HS-5 (cell line): ENCODE measurements around the gene CCDC91.
A peak's percentile ranks its signal among the peaks of the same experiment; 100 is the strongest.
"Not testable (repeated sequence)": the region's sequence is repeated elsewhere in the genome, so short reads cannot be mapped to it uniquely, and the experiment has no call there.

ENCODE experiments used
- DNase-seq: peaks from one replicate; pipeline ENCODE4 v3.0.0-alpha.2; 2012; ENCODE audit warnings: low read depth

CCDC91 gene

DNA sequence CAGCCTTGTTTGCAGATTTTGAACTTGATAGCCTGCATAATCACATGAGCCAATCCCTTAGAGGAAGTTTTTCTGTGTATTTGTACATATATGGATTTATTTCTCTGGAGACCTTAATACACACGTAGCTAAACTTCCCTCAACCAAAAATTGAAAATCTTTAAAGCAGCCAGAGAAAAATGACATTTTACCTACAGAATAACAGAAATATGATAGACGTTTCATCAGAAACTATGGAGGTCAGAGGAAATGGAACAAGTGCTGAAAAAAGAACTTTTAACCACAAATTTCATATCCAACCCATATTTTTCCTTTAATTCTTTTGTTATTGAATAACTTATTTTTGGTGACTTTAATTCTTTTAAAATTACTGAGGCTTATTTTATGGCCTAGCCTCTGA, 177.7 kb downstream of the CCDC91 start:
- DNase-seq: no peak

DNA sequence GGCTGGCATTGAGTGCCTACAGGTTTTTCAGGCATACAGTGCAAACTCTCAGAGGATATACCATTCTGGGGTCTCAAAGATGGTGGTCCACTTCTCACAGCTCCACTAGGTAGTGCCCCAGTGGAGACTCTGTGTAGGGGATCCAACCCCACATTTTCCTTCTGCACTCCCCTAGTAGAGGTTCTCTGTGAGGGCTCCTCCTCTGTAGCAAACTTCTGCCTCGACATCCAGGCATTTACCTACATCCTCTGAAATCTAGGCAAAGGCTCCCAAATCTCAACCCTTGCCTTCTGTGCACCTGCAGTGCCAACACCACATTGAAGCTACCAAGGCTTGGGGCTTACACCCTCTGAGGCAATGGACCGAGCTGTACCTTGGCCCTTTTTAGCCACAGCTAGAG, 179.2 kb downstream of the CCDC91 start:
- DNase-seq: no peak

DNA sequence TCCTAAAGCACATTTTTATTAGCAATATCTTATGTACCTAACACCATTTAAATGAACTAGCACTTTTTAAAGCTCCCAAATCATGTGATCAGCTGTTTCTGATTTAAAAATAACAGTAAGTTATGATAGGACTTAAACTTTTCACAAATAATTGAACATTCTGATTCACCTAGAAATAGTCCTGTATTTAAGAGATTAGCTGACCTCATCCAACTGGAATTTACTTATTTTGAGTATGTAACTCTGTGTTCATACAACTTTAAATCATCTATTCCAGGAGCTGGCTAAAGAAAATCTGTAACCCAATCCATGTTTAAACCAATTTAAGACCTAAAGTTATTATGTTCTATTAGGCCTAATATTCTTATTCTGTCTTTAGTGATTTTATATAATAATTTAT, 184.3 kb downstream of the CCDC91 start:
- peak; percentile 26 for DNase-seq

DNA sequence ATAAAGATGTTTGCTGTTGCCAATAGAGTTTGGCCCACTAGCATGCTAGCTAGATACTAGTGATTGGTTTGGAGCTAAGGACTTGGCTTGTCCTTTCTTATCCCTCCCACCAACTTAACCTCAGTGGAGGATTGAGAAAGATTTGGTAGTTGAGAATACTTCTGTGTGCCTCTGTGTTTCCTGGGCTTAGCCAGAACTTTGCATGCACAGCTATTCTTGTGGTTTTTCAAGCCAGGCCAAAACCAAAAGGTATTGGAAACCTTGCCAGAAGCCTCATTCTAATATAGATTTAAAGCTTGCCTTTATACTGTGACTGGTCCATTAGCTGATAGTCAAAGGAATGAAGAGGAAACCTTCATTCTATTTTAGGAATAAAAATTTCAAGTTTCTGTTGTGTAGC, 188.5 kb downstream of the CCDC91 start:
- DNase-seq: no peak

DNA sequence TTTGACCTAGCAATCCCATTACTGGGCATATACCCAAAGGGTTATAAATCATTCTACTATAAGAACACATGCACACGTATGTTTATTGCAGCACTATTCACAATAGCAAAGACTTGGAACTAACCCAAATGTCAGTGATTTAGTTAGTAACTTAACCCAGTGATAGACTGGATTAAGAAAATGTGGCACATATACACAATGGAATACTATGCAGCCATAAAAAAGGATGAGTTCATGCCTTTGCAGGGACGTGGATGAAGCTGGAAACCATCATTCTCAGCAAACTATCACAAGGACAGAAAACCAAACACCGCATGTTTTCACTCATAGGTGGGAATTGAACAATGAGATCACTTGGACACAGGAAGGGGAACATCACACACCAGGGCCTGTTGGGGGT, 189.5 kb downstream of the CCDC91 start:
- not testable (repeated sequence) for DNase-seq

DNA sequence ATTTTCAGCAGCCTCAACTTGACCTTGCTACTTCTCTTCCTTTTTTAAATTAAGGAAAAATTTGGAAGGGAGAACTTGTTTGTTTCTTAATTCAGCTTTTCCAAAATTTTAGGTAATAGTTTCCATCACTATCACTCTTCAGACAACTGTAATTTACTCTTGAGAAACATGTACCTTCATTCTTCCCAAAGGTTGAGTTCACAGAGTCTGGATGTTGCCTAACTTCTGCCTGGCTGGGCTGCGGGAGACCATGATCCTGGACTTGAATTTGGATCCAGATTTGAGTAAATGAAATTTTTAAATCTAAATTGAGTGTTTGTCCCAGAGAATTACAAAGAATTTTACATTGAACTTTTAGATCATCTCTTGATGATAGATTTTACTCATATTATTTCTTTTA, 193.1 kb downstream of the CCDC91 start:
- DNase-seq: no peak

DNA sequence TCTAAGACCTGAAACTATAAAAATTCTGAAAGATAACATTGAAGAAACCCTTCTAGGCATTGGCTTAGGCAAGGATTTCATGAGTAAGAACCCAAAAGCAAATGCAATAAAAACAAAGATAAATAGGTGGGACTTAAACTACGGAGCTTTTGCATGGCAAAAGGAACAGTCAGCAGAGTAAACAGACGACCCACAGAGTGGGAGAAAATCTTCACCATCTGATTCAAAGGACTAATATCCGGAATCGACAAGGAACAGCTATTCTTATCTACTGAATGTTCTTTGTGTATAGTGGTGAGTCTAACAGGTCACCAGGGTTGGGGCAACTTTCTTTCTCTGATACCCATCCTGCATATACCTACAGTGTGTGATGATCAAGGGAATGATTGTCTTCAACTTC, 198.6 kb downstream of the CCDC91 start:
- no peak for DNase-seq

DNA sequence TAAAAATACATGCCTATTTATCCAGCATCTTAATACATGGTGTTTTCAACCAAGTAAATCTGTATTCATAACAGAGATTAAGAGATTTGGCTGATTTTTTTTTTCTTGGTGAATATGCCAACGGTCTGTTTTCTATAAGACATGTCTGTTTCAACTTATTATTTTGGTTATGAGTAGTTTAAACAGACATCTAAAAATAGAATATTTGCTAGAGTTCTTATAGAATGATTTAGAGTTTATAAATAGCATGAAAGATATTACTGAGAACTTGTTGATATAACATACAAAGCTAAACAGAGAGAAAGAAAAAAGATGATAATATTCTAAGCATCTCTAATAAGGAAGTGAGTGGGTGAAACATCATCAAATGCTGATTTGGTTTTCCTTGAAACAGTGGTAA, 199.9 kb downstream of the CCDC91 start:
- DNase-seq: no peak

DNA sequence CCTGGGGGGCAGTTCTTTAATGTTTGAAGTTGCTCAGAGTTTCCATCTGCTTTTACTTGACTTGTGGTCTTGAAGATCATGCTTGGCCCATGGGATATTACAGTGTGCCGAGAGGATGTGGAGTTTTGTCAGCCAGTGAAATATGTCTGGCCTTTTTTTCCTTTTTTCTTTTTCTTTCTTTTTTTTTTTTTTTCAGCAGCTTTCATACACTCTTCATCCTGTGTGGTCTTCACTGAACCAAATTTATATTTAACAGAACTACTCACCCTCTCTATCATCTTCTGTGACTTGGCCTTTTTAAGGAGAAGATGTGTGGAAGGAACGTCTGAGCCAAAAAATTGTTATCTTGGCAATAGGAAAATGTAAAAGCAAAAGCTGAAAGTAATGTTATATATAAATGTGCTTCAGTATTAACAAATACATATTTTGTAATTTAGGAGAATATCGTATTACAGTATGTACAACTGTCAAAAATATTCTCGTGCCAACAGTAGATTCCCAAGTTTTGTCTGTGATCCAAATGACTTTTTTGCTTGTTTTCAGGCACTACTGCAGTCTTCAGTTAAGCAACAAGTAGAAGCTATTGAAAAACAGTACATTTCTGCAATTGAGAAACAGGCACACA, 200.6 kb downstream of the CCDC91 start:
- no peak for DNase-seq

DNA sequence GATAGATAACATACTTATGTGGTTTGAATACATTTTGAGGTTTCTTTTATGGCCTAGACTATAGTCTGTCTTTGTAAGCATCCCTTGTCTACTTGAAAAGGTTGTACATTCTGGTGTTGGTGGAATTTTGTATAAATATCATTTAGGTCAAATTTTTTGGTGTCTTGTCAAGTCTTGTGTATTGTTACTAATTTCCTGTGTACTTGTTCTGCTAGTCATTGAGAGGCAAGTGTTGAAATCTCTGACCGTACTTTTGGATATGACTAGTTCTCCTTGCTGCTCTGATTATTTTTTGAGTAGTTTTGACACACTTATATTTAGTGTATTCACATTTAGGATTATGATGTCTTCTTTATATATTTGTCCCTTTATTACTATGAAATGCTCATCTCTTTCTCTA, 219.6 kb downstream of the CCDC91 start:
- peak; percentile 2 for DNase-seq

DNA sequence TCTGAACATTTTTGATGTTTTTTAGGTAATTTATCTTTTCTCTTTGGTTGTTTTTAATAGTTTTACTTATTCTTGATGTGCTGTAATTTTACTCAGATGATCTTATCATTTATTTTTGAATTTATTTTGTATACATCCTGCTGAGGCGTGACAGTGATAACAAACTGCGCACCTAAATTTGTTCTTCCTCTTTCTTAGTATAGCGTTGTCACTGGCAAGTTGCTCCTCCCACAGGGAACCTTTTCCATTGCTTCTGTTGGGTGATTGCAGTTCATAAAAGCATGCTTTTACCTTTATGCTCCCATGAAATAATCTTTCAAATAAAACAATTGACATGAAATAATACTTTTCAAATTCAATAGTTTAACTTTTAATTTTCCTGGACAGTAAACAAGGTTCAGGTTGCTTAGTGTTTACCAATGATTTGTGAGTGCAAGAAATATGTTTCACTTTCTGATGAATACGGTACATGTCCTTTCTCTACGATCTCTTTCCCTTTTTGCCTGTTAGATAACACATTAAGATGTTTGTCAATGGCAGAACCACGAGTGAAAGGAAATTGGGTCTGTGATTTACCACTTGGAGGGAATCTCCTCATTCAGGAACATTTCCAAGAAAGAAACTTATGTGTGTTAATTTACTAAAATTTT, 223.3 kb downstream of the CCDC91 start:
- DNase-seq: no peak

DNA sequence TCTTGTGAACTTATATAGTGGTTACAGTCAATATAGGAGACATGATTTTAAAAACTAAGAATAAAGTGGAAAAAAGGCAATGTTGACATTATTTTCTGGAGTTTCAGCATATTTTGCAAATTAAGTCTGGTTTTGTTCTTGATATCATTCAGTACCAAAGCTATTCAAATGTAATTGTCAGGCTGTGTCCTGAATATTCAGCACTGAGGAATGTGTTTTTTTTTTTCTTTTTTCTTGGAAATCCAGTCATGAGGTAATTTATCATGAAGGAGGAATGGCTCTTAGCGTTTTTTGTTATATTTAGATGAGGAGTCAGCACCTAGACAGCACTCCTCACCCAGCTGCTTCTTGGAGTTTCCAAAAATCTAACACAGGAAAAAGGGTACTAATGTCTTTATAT, 225.5 kb downstream of the CCDC91 start:
- DNase-seq: peak; percentile 64

DNA sequence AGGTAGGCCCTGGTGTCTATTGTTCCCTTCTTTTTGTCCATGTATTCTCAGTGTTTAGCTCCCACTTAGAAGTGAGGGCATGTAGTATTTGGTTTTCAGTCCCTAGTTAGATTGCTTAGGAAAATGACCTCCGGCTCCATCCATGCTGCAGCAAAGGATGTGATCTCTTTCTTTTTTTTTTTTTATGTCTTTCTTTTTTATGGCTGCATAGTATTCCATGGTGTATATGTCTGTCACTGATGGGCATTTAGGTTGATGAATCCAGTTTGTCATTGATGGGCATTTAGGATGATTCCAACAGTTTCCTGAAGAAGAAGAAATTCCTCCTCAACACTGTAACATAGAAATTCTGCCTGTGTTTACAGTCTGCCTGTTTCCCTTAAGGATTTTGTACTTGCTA, 231.1 kb downstream of the CCDC91 start:
- DNase-seq: no peak

DNA sequence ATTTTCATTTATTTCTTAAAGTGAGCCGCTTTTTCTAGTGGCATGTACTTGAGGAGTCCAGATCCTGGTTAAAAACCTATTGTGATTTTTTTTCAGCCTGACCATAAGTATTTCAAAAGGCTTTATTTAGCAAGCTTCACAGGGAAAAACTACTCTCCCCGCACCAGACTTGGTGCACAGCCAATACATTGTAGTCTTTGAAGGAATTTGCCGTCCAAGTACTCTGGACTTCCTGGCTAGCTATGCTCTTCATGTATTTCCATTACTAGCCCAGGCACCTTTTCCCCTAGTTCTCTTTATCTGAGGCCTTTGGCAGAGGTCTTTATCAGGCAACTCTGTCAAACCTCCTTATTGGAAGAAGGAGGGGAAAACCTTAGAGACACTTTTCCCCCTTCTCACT, 234.7 kb downstream of the CCDC91 start:
- no peak for DNase-seq

DNA sequence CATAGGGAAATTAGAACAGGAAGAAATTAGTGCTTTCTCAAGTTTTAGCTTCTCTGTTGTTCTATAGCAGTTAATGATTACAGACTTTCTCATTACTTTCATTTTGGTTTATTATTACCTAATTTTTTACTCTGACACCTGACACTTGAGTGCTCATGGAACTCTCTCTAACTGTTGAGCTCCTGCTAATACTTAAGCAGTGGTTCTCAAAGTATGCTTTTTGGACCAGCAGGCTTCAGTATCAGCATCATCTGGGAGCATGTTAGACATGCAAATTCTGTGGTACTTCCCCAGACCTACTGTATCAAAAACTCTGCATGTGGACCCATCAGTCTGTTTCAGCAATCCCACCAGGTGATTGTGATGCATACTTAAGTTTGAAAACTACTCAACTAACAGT, 235.3 kb downstream of the CCDC91 start:
- DNase-seq: no peak

DNA sequence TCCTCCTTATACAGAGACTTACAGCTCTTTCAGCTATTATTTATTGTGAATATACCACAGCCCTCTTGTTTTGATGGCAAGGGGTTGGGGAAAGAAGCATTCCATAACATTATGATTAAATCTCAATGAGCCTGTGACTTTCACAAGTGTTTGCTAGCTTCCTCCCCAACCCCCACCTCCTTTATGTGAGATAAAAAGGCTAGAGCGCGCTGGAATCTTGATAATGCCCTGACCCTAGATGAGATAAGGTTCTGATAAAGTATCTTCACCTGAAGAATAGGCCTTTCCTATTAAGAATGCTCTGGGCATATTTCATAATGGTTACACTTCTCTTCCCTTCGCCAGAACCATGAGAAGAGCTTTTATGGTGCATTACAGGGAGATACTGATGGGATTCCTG, 236.8 kb downstream of the CCDC91 start:
- no peak for DNase-seq

DNA sequence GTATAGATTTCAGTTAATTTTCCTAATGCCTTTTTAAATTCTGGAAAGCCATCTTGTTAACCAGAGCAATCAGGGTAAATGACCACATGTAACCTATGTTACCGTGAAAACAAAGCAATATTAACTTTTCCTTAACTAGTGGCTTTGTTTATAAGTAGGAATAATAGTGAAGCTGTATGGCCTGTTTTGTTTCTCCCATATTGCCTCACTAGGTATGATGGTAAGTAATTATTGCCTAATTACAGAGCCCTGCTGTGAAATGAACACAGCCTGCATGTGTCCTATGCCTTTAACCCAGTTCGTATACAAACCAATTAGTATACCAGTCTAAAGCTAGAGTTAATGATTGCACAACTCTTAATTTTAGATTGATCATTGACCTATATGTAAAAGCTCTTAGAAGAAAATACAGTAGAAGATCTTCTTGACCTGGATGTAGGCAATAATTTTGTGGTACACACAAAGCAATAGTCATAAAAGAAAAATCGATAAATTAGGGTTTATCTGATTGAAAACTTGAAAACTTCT, 249.9 kb downstream of the CCDC91 start:
- DNase-seq: no peak

DNA sequence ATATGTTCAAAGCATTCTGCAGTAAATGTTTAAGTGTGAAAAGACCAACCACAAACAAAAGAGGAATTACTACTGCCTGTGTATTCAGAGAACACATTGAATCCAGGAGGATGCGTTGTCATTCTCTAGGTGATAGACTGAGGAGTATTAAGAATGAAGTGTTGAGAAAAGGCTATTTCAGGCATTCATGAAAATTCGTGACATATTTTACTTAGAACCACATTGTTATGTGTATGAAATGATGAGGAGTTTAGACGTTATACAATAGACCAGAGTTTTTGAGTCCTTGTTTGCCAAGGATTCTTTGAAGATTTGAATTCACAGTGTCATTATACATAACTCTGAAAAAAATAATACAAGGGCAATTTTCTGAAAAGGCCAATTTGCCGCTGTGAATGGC, 251.8 kb downstream of the CCDC91 start:
- no peak for DNase-seq

DNA sequence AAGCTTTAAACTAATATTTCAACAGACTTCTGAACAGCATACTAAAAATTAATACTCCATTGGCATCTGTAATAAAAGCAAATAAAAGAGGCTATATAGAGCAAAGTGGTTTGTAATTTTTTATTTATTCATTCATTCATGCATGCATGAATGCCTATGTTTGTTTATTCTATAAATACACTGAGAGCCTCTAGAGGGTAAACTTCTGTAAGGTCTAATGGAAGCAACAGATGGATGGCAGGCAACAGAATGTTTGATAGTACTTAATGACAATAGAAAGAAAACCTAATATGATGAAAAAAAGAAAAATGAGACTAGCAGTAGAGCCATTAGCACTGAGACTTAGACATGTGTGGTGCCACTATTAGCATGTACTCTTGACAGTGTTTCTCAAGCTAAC, 253.1 kb downstream of the CCDC91 start:
- DNase-seq: no peak

DNA sequence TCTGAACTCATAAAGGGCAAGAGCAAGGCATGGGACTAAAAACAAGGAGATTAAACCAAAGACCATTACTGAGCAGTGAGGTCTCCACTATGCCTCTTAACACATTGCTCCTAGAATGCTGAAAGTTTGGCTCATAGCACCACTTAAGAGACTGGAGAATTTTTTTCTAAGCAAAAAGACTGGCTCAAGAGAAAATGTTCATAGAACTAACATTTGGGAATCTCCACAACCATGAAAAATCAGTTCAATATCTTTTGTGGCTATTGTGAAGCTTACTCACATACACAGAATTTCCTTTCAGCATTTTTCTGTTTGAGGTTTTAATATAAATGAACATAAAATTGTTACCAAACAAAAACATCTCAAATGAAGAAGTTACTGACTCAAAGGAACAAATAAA, 255.8 kb downstream of the CCDC91 start:
- no peak for DNase-seq

DNA sequence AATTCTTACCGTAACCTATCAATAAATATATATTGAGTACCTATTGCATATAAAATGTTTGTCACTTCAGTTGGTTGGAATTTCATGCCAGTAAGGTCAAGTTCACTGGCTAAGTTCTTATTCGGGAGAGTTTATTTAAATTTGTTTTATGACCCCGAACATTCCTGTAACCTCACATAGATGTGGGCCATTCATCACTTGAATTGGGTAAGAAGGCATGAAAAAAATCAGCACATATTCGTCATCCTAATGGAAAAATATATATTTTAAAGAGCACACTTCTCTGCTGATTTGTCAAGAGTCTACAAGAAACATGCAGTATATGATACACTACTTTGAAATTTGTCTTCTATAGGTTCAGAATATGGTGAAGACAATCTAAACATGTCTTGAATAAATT, 263.4 kb downstream of the CCDC91 start:
- DNase-seq: no peak

DNA sequence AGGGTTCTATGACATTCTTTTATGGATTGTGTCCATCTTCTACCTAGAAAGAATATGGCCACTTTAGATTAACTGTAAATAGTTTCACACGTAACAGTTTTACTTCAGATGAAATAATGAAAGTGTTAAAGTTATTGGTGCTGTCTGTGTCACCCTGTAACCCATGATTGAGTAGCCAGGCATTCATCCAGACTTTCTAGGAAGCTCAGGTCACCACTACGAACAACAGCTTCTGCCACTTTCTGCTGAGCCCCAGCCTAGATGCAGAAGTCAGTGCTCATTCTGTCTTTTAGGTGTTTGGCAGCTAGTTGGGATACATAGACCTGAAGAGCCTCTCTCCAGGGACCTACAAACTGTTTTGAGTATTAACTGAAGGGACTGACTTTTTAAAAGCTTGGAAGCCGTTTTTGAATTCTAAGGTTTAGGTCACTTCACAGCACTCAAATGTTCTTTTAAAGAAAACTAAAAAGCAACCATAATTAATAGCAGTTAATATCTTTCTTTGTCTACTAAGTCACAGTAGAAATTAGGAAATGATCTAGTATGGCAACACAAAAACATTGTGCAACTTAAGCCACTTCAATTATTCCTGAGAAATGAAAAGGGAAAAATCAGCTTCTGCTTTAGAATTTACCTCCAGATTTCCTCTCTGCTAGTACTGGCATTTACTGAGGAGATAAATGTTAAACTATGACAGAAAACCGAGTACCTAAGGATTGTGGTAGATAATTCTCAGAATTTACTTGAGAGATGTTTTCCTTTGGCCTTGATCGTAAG, 266.9 kb downstream of the CCDC91 start:
- DNase-seq: no peak

DNA sequence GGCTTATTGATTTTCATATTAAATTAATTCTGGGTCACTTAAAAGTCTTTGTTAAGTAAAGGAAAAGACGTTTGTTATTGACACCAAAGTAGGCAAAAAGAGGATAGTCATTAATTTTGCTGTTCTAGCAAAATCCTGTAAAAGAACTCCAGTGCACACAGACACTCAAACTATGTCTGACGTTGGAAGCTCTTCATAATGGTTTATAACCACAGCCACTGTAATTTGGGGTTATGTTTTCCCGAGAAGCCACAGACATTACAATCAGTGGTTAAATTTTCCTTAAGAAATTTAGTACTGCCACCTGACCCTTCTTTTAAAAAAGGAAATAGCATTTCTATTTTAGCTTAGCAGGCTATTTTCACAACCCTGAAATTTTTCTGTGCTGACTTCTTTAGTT, 267.5 kb downstream of the CCDC91 start:
- DNase-seq: no peak
